WERI-Rb-1 (cell line): Measurements from ENCODE around the gene VASN.

Experiments used
- DNase-seq: peaks from one replicate; pipeline ENCODE4 v3.0.0-alpha.2; 2020
- H3K27ac ChIP-seq: fragments of 250-450 bp; sonication (Bioruptor Pico); 2 replicates; pipeline ENCODE4 v1.5.1; 2020; ENCODE audit warnings: mild to moderate bottlenecking, moderate library complexity
- H3K27me3 ChIP-seq: fragments of 250-450 bp; sonication (Bioruptor Pico); 2 replicates; pipeline ENCODE4 v1.5.1; 2021; ENCODE audit warnings: mild to moderate bottlenecking, low read depth, moderate library complexity; ENCODE audit not compliant: insufficient read depth, severe bottlenecking
- H3K36me3 ChIP-seq: fragments of 250-450 bp; sonication (Bioruptor Pico); 2 replicates; pipeline ENCODE4 v1.5.1; 2020; ENCODE audit warnings: mild to moderate bottlenecking, moderate library complexity
- H3K4me3 ChIP-seq: 2 replicates; pipeline ENCODE4 v1.5.1; 2011; ENCODE audit warnings: low read depth, mild to moderate bottlenecking, control low read depth, low read length
- H3K9me3 ChIP-seq: fragments of 250-450 bp; sonication (Bioruptor Pico); 2 replicates; pipeline ENCODE4 v1.5.1; 2021; ENCODE audit warnings: mild to moderate bottlenecking, moderate library complexity; ENCODE audit not compliant: severe bottlenecking
- CTCF ChIP-seq: IDR thresholded peaks from 2 replicates; pipeline ENCODE4 v1.5.1; 2011; ENCODE audit warnings: low read depth, mild to moderate bottlenecking, control low read depth, inconsistent platforms, low read length

VASN gene

GRCh38 chr16:4376126-4376892, 4.7 kb downstream of the VASN start:
- no peak for DNase-seq

GRCh38 chr16:4376893-4377572, 5.4 kb downstream of the VASN start:
- Histone ChIP-seq H3K36me3 (no peaks in the 10 kb centered on the region), H3K27ac (no peak overlapping the region), H3K4me3 (no peak overlapping the region), H3K9me3 (no peaks in the 10 kb centered on the region), H3K27me3 (no peaks in the 10 kb centered on the region)
- no peak for TF ChIP-seq CTCF
- DNase-seq = no peak

More at GRCh38 chr16:4376126-4376892, 4.7 kb downstream of the VASN start:
- no peak for TF ChIP-seq CTCF
- H3K4me3 ChIP-seq = no peak overlapping the region
- no peaks in the 10 kb centered on the region for H3K27me3 ChIP-seq
- no peaks in the 10 kb centered on the region for H3K9me3 ChIP-seq
- no peak overlapping the region for H3K27ac ChIP-seq
- no peaks in the 10 kb centered on the region for H3K36me3 ChIP-seq

GRCh38 chr16:4377573-4378154, 6.0 kb downstream of the VASN start:
- H3K27me3 ChIP-seq = no peaks in the 10 kb centered on the region
- peak; percentile 30 for DNase-seq
- no peak overlapping the region for H3K27ac ChIP-seq
- H3K4me3 ChIP-seq = no peak overlapping the region
- no peaks in the 10 kb centered on the region for H3K36me3 ChIP-seq
- TF ChIP-seq CTCF = peak; percentile 62
- no peaks in the 10 kb centered on the region for H3K9me3 ChIP-seq

GRCh38 chr16:4378161-4378666, 6.6 kb downstream of the VASN start:
- peak overlapping the region; percentile 10; the same call in 1 of the 2 replicates for H3K27ac ChIP-seq
- H3K36me3 ChIP-seq = no peaks in the 10 kb centered on the region
- H3K9me3 ChIP-seq = no peaks in the 10 kb centered on the region
- TF ChIP-seq CTCF = no peak
- no peak for DNase-seq
- H3K27me3 ChIP-seq = no peaks in the 10 kb centered on the region
- H3K4me3 ChIP-seq = no peak overlapping the region

- no peak overlapping the region for H3K27ac ChIP-seq
- H3K27me3 ChIP-seq = no peaks in the 10 kb centered on the region
- TF ChIP-seq CTCF = no peak
- H3K4me3 ChIP-seq = no peak overlapping the region
- no peaks in the 10 kb centered on the region for H3K36me3 ChIP-seq
- H3K9me3 ChIP-seq = no peaks in the 10 kb centered on the region
- DNase-seq = no peak
Observed at GRCh38 chr16:4378999-4379690, 7.5 kb downstream of the VASN start.
